CD4-positive, alpha-beta T cell treated with Interleukin-10 for 1 hour (primary cell): ENCODE measurements around the gene FASTKD2.
"Not testable (repeated sequence)": the region's sequence is repeated elsewhere in the genome, so short reads cannot be mapped to it uniquely, and the experiment has no call there.

ENCODE experiments used
- DNase-seq: peaks from one replicate; pipeline ENCODE4 v3.0.0-alpha.2; 2020

Gene FASTKD2

DNA sequence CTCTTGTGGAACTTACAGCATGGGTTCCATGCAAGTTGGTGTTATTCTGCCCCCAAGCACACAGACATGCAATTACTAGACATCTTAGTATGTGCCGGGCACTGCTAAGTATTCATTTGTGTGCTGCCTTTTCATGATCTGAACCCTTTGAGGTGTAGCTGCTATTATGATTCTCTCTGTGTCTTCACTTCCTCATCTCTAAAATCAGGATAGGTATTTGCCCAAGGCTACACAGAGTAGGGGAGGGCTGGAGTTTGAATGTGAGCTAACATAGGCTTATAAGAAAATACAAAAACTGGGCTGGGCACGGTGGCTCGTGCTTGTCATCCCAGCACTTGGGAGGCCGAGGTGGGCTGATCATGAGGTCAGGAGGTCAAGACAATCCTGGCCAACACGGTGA lies 27.2 kb downstream of the FASTKD2 start:
- no peak for DNase-seq

DNA sequence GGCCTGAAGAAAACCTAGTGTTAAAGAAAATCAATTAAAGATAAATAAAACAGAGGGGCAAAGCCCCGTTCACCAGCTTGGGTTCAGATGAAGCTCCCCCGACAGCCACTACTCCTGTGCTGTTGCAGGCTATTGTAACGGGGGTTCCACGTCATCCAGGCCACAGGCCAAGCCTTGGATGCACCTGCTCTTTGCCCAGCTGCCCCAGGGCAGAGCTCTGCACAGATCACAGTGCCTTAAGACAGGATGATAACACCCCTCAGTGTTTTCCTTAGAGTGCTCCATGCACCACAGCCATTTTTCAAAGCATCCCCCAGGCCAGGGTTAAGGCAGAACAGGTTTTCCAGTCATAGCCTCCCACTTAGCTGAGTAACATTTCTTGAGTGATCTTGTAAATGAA lies 32.0 kb downstream of the FASTKD2 start:
- no peak for DNase-seq

DNA sequence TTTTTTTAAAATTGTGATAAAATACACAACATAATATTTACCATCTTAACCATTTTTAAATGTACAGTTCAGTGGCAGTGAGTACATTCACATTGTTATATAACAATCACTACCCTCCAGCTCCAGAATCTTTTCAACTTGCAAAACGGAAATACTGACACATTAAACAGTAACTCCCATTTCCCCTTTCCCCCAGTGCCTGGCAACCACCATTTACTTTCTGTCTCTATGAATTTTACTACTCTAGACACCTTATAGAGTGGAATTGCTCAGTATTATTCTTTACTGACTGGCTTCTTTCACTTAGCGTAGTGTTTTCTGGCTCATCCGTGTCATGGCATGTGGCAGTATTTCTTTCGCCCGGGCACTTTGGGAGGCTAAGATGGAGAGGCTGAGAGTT lies 32.6 kb downstream of the FASTKD2 start:
- DNase-seq = no peak

DNA sequence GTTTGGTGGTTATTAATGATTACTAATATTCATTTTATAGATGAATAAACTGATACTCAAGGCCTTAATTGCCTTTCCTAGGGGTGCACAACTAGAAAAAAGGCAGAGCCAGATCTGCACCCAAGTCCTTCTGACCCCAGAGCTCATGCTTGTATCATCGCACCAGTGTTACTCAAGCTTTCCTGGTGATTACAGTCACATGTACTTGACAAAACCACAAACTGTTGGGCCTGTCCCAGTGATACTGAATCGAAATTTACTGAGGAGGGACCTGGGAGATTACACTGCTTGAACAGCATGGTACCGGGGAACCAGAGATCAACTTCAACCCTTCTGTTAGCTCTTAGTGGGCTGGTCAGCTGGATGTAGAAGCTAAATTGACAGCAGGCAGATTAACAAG lies 33.7 kb downstream of the FASTKD2 start:
- no peak for DNase-seq

DNA sequence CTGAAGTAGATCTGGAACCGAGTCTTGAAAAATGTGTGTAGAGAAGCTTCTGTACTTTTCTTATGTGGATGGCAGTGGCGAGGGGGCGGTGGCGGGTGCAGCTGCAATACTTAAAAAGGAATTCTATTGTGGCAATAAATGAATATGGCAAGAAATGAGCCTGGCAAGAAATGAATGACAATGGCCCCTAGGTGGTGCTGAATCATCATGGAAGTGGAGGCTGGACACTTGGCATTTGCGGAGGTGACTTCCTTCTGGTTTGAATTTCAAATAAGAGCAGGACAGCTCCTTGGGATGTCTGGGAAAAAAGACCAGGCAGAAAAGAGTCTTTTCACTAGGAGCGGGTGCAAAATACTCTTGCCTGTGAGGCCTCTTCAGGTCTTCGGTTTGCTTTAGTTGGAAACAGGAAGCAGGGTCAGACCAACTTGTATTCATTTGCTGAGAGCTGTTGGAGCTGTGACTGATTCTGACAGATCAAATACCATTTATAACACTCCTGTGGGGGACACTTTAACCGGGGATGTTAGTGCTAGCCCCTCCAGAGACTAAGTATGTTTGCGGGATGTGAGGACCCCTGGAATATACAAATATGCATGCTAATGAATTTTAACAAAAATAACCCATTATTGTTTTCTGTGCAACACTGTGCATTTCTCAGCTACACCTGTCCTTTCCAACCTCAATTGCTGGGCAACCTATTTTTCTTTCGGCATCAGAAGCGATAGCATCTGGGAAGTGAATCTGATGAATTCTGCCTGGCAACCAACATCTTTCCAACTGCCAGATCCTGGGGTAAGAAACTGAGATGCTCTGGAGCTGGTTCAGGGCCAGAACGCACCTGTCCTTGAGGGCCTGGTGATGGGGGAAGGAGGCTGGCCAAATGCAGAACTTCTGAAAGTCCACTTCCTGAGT lies 35.4 kb downstream of the FASTKD2 start:
- peak; percentile 55 for DNase-seq

DNA sequence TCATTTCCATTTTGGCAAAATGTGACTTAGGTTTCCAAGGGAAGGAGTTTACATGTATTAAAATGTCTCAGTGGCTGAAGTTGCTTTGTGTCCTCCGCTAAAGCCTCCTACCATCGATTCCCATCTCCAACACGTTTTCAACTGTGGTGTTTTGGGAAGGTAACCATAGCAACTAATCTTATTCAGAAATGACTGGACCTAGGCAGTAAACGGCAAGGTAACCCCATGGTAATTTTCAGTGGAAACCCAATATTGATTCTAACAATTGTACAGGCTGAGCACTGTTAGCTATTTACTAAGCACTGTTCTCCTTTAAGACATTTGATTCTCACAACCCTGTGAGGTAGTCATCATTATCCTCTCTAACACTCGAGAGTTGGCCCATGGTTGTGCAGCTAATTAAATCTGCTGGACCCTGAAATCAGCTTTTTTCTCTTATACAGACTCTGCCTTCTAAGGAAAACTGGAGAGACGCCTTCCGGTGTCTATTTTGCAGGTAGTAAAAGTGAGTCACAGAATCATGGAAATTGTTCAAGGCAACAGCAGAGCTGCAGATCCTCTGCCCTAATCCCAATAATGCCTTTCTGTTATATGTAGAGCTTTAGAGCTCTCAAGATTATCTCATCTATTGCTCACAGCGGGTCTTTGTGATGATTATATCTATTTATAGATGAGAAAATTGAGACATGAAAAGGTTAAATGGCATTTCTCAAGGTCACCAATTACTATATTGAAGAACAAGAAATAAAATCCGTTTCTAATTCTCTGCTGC lies 36.2 kb downstream of the FASTKD2 start:
- DNase-seq = no peak

DNA sequence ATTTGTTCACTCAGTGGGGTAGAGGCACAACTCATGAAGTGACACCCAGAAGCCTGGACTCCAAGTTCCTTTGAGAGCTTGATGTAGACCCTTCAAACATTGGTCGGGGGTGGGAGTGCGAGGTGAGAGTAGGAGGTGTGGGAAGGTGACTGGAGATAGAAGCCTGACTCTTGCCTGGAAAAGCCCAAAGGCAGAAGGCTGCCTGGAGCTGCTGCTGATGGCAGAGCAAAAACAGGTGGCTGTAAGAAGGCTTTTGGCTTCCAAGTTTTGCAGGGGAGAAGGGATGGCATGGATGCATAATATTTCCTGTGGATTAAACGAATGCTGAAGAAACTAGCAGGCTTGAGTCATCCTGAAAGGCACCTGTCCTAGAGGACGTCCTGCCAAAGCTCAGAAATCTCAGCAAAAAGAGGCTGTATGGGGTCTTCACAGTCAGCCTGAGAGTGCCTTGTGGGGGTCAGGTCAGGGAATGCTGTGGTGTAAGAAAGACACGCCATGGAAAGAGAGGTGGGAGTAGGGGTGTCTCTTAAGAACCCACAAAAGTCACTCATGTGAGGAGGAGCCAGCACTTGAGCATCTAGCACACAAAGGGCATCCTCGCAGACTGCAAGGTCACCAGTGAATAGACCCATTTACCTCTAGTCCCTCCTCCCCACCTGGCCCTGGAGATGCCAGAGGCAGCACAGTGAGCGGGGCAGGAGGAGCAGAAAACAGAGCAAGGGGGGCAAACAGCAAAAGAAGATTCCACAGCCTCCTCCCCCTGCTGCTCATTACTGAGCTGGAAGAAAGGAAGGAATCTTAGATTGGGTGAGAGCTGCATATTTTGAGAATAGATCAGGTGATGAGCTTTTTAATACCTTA lies 37.5 kb downstream of the FASTKD2 start:
- no peak for DNase-seq

DNA sequence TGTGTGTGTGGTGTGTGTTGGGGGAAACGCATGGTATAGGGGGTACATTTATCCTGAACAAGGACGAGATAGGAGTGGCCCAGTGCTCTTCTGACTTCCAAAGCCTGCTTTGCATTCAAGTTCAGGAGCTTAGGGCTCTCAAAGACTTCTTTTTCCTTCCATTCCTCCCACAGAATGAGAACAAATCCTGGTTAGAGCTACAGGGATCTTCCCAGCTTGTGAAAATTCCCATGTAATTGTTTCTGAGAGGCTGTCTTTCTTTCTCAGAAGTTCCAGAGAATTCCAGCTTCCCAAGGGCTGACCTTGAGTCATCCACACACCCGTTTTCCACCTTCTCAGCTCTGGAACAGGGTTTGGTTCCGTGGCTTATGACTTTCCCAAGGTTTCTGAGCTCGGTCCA lies 38.9 kb downstream of the FASTKD2 start:
- DNase-seq = no peak

DNA sequence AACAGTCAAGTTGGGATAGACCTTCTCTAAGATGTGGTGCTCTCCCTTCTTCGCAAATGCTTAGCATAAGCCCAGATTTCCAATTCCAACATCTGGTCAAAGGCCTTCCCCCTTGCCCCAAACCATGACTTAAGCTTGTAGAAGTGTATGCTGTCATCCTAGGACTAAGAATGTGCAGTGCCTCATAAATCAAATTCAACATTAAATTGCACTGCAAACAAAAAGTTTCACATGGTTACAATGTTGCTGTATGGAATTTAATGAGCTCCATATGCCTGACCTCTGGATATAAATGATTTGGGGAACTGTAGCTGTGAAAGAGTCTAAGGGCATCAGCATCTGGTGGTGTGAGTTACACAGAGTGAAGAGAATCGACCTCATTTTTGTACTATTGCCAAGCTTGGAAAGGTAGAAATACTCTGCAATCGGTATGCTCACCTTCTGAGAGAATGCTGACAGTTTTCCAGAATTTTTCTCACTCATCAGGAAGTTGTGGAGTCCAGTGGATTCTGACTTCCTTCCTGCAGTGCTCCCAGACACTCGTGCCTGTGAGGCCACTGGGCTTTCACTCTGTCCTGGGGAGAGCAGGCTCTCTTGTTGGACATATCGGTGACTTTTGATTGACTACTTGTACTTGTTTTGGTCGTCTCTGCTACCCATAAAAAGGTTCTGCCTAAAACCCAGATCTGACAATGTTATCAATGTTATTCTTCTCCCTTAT lies 40.6 kb downstream of the FASTKD2 start:
- DNase-seq = no peak

DNA sequence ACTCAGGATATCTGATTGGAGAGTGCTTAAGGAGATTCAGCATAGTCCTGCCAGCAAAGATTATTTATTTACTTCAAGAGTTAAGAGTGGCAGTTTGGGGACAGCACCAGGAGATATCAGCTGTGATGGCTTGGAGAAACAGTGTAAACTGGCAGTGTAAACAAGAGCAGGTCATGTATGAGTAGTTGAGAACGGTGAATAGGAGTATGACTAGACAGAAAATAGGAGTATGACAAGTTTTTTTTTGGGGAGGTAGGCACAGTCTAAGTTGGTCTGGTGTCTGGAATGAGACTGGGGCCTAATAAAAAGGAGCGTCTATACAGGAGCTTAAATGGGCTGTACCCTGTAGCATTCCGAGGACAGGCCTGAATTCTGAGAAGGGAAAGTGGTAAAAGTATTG lies 42.2 kb downstream of the FASTKD2 start:
- DNase-seq = not testable (repeated sequence)

DNA sequence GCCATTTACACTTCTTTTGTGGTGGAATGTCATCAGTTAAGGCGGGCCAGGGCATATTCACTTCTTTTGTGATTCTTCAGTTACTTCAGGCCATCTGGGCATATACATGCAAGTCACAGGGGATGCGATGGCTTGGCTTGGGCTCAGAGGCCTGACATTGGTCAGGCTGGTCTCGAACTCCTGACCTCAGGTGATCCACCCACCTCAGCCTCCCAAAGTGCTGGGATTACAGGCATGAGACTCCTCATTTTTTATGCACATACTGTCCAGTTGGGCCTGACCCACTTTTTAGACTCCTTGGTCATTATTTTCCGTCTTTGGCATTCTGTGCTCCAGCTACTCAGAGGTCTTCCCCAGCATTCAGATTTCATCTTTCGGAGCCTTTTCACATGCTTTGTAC lies 47.1 kb downstream of the FASTKD2 start:
- DNase-seq = not testable (repeated sequence)

DNA sequence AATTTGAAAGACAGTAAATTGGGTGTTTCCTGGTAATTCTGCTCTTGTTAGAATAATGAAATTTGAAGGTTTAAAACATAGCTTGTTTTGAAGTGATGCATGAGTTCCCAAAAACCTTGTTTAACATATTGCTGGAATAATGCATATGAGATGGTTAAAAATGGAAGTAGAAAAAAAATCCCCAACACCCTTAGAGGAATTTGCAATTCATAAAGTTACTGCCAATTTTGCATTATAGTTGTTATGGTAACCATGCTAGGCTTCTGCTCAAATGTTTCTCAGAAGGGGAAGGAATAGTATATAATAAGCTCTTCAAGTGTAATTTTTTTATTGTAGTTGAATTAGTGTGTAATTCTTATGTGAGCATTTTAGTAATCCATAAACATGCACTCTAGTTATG lies 49.1 kb downstream of the FASTKD2 start:
- no peak for DNase-seq

DNA sequence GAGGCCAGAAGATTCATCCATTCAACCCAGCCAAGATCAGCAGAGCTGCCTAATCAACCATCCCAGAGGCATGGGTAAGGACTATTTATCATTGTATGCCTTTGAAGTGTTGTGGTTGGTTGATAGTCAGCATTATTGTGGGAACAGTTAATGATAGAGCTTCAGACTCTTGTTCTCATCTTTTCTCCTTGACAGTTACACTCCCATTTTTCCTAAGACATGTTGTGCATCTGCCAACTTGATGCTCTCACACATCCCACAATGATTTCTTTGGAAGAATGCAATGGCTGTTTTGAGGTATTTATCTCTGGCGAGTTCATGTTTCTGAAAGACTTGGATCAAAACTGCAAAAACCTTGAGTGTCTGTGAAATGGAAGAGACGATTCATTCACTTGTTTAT lies 55.4 kb downstream of the FASTKD2 start:
- no peak for DNase-seq

DNA sequence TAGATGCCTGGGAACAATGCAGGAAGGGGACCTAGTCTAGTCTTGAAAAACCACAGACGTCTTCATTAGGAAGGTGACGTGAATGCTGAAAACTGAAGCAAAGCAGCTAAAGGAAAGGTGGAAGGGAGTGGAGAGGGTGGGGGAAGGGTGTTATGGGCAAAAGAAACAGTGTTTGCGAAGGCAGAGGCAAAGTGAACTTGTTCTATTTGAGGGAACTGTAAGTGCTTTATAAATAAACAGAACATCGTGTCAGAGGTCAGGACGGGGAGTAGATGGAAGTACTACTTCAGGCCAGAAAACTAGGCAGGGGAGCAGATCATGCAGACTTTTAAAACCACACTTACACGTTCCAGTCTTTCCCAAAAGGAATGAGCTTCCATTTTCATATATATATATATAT lies 57.8 kb downstream of the FASTKD2 start:
- no peak for DNase-seq

DNA sequence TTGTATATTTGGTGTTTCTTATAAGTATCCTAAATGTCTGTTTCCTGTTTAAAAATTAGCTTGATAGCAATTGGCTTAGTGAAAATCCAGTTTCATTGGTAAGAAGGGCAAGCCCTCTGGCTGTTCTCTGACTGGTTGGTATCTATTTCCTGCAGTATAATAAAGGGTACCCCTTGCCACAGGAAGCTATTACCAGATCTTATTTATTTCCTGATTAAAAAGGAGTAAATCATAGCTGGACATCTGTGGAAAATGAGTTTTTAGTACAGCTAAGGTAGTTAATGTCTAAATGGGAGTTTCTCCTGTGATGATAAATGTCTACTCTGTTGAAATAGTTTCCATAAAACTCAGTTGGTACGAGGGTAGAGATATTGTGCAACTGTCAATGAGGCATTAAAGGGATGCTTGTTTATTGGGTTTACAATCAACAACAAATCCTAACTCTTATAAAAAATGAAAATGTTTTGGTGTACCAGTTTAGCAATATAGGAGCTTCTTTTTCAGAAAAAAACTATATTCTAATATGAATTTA lies 58.7 kb downstream of the FASTKD2 start:
- DNase-seq = no peak

DNA sequence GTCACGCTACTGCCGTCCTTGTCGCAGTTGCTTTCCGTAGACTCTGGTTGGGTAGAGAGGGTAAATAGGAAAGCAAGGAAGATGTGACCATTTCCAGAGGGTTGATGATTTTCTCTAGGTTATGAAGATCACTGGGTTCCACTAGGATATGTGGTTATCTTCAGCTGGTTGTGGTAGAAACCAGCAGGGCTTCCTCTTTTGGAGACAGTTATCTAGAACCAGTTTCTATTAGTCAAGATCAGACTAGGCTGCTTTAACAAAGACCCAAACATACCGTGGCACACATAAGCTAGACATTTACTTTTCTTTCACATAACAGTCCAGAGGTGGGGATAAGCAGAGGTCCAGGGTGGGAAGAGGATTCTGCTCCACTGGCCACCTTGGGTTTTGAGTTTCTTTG lies 59.6 kb downstream of the FASTKD2 start:
- no peak for DNase-seq

DNA sequence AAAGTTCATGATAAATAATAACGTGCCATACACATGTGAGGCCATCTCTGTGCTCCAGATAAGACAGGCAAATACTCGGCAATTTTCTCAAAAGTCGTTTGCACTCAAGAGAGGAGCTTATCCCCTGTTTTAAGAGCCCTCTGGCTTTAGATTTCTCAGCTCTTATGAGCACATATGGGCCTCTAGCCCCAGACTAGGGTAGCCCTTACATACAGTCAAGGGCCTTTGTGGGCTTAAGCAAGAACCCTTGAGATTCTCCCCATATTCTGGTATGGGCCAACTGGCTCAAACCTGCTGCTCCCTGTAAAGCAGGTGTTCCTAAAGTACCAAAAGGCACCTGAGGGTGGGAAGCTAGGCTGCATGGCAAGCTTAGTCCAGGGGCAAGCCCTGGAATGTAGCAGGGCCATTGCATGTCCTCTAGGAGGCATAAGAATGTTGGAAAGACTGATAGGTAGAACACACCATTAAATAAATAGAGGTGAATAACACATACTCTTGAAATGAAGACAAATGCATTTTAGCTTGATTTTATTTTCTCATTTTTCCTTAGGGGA lies 66.1 kb downstream of the FASTKD2 start:
- DNase-seq = no peak

DNA sequence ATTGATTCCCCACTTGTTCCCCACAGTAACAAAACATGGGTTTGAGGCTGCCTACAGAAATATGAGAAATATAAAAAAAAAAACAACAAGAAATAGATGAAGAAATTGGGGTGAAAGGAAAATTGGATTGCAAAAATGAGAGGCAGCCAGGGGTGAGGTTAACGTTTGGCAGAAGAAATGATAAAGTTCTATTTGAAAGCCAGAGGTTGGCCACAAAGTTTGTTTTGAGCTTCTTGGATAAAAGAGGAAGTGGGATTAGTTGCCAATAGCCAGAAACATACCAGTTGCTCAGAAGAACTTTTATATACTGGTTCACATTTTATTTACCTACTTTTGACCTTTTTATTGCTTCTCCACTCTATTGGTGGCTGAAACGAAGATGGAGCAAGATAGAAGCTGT lies 67.5 kb downstream of the FASTKD2 start:
- DNase-seq = no peak

DNA sequence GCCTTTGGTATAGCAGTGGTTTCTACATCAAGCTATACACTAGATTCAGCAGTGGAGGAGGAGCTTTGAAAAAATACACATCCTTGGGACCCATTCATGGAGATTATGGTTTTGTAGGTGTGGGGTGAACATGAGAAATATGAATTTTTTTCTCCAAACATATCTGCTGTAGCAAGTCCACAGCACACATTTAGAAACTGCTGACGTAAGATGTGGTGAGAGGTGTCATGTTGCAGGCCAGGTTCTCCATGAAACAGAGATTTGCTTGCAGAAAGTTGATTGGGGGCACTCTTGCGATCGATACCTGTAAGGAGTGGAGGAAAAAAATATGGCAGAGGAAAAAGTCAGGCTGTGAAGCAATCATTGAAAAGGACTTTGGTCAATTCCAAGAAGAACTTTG lies 67.9 kb downstream of the FASTKD2 start:
- no peak for DNase-seq

DNA sequence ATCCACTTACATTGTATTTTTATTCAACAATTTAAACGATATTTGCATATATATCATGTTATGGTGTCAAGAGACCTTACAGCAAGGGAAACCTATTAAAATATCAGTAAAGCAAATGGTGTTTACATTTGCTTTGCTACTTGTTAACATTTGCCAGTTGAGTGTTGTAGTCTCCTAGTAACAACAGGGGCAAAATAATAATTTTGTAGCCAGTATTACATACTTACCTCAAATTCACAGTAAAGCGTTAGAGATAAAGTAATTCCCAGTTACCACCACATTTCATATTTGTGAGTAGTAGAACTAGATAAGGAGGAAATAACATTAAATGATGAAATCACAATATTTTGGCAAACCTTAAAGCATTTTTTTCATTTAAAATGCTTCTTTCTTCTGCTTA lies 71.3 kb downstream of the FASTKD2 start:
- DNase-seq = no peak

DNA sequence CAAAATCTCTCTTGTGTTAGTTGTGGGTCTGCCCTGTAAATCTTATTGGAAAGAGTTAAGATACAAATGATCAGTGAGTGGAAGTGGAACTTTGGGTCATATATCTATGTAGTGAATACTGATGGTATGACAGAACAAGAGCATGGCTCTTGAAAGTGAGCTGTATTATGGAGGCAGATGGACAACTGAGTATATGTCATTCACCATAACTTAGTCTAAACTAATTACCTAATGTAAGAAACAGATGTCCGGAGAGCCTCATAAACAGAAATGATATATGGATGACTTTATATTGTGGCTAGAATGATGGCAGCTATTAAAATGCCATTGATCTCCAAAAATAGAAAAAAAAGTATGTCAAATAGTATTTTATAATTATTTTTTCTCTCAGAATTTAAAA lies 72.4 kb downstream of the FASTKD2 start:
- no peak for DNase-seq

DNA sequence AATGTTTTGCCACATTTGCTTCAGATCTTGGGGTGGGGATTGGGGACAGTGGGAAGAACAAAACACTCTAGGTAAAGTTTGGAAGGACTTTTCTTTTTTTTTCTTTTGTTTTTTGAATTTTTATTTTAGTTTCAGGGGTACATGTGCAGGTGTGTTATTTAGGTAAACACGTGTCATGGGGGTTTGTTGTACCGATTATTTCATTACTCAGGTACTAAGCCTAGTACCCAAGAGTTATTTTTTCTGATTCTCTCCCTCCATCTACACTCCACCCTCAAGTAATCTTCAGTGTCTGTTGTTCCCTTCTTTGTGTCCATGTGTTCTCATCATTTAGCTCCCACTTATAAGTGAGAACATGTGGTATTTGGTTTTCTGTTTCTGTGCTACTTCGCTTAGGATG lies 73.3 kb downstream of the FASTKD2 start:
- DNase-seq = no peak
